OCI-LY7 (cell line): Measurements from ENCODE around the gene SH3RF3. TPM values are rescaled to one million over a fixed set of nuclear protein-coding genes. Genes with fewer than 3 reads are reported as not detected.

Source experiments
- BruUV-seq: library from RNA; stranded (reverse); fragments of 400-500 nt; replicated peaks from 2 replicates; lab custom pipeline; 2021; lab: Mats Ljungman, UMichigan
- CTCF ChIA-PET: fragments of 300-600 bp; sonication (Branson Sonifier 250); formaldehyde crosslinking; loops from one replicate; lab custom pipeline; 2022; ENCODE audit warnings: antibody characterized with exemption; ENCODE audit not compliant: unreplicated experiment; lab: Charles Lee
- POLR2A ChIA-PET: fragments of 300-600 bp; sonication (Branson Sonifier 250); formaldehyde crosslinking; loops from one replicate; lab custom pipeline; 2022; ENCODE audit warnings: antibody characterized with exemption; lab: Charles Lee
- DNase-seq: peaks from one replicate; pipeline ENCODE4 v3.0.0-alpha.2; 2015; ENCODE audit warnings: low spot score
- H2AFZ ChIP-seq: fragments of 200-600 bp; sonication (generic), shearing (Covaris generic); 2 replicates; pipeline ENCODE4 v1.6.1; 2014; ENCODE audit warnings: mild to moderate bottlenecking, antibody characterized with exemption, low read length, moderate library complexity
- H3K27ac ChIP-seq: fragments of 200-600 bp; sonication (generic); 2 replicates; pipeline ENCODE4 v1.5.1; 2014; ENCODE audit warnings: mixed run types, low read depth, mild to moderate bottlenecking, moderate library complexity, low read length, inconsistent platforms; ENCODE audit not compliant: poor library complexity, severe bottlenecking
- H3K36me3 ChIP-seq: fragments of 200-600 bp; sonication (generic); 2 replicates; pipeline ENCODE4 v1.6.1; 2014; ENCODE audit warnings: mild to moderate bottlenecking, antibody characterized with exemption, low read length, moderate library complexity, mixed read lengths; ENCODE audit not compliant: insufficient read depth
- H3K4me1 ChIP-seq: fragments of 200-600 bp; sonication (generic); 2 replicates; pipeline ENCODE4 v1.5.1; 2014; ENCODE audit warnings: mild to moderate bottlenecking, low read length; ENCODE audit not compliant: insufficient read depth, poor library complexity, severe bottlenecking
- H3K4me2 ChIP-seq: fragments of 200-600 bp; sonication (generic); 2 replicates; pipeline ENCODE4 v1.6.1; 2014; ENCODE audit warnings: mild to moderate bottlenecking, low read length
- H3K4me3 ChIP-seq: fragments of 200-600 bp; sonication (generic); 2 replicates; pipeline ENCODE4 v1.5.1; 2014; ENCODE audit warnings: mild to moderate bottlenecking, low read depth, low read length; ENCODE audit not compliant: poor library complexity, severe bottlenecking
- H3K79me2 ChIP-seq: fragments of 200-600 bp; sonication (generic); 2 replicates; pipeline ENCODE4 v1.6.1; 2016; ENCODE audit warnings: low read depth, mild to moderate bottlenecking, low read length, moderate library complexity, mixed read lengths; ENCODE audit not compliant: insufficient read depth
- H3K9me2 ChIP-seq: fragments of 200-600 bp; sonication (generic); 2 replicates; pipeline ENCODE4 v1.6.1; 2016; ENCODE audit warnings: mild to moderate bottlenecking, low read length, mixed read lengths; ENCODE audit not compliant: insufficient read depth
- H3K9me3 ChIP-seq: fragments of 200-600 bp; sonication (generic); 2 replicates; pipeline ENCODE4 v1.6.1; 2014; ENCODE audit warnings: mild to moderate bottlenecking, mixed run types, low read length, mixed read lengths
- H4K20me1 ChIP-seq: fragments of 200-600 bp; sonication (generic); 2 replicates; pipeline ENCODE4 v1.6.1; 2014; ENCODE audit warnings: mild to moderate bottlenecking, antibody characterized with exemption, low read length, moderate library complexity, mixed read lengths; ENCODE audit not compliant: insufficient read depth
- EZH2phosphoT487 ChIP-seq: fragments of 200-600 bp; sonication (generic); IDR thresholded peaks from 2 replicates; pipeline ENCODE4 v1.6.1; 2018; ENCODE audit warnings: low read depth, borderline replicate concordance, mild to moderate bottlenecking, mixed run types, antibody characterized with exemption, low read length, moderate library complexity, mixed read lengths
- intact Hi-C: fragments of 100-400 bp; cut with micrococcal nuclease; formaldehyde crosslinking; loops from one replicate; pipeline ENCODE4 v1.10.0; 2022; ENCODE audit not compliant: unreplicated experiment
- total RNA-seq, 2 experiments: library from RNA; depleted of rRNA in 1 of 2; stranded (reverse); fragments of >200 nt in 1 of 2; shearing (Covaris generic) in 1 of 2; gene quantifications; 2 replicates each; pipeline ENCODE4 v1.2.3, GENCODE V29; 2014 to 2022
- TF ChIP-seq, protein P1 (sequence below): fragments of 200-600 bp; sonication (generic); conservative IDR thresholded peaks from 2 replicates; pipeline ENCODE4 v1.5.1; 2014; ENCODE audit warnings: mild to moderate bottlenecking, antibody characterized with exemption, low read length, moderate library complexity, mixed read lengths

The SH3RF3 gene
- total RNA-seq, 2 experiments from 2014 or later, result not detected

DNA sequence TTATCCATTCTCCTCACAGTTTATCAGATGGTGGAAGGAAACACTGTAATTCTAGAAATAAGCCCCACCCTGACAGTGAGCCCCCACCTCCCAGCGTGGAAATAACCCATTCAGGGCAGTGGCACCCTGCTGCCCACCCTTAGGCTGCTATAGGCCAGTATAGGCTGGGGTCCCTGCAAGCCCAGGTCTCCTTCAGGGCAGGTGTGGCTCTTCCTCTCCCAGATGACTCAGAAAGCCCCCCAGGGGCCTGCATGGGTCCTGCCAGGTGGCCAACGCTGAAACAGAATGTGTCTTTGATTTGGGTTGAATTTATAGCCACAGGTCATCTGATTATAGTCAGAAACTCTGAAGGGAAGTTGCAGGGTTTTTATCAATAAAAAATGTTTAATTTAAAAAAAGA, 136.4 kb downstream of the SH3RF3 start:
- Histone ChIP-seq H4K20me1 (no peaks in the 10 kb centered on the region), H2AFZ (no peak overlapping the region), H3K9me2 (no peaks in the 10 kb centered on the region), H3K4me2 (no peak overlapping the region), H3K4me1 (no peaks in the 10 kb centered on the region), H3K27ac (no peak overlapping the region), H3K79me2 (no peaks in the 10 kb centered on the region), H3K36me3 (no peaks in the 10 kb centered on the region), H3K9me3 (no peaks in the 10 kb centered on the region), H3K4me3 (no peak overlapping the region)
- ChIA-PET POLR2A (no interaction called here), CTCF (interaction anchor here (0.5 kb wide), 1 partner anchor 50 kb away, joined by 3 read pairs; no protein-coding TSS in a partner anchor)
- intact Hi-C loops, result no loop called here
- TF ChIP-seq EZH2phosphoT487, result no peak
- TF ChIP-seq, protein P1, sequence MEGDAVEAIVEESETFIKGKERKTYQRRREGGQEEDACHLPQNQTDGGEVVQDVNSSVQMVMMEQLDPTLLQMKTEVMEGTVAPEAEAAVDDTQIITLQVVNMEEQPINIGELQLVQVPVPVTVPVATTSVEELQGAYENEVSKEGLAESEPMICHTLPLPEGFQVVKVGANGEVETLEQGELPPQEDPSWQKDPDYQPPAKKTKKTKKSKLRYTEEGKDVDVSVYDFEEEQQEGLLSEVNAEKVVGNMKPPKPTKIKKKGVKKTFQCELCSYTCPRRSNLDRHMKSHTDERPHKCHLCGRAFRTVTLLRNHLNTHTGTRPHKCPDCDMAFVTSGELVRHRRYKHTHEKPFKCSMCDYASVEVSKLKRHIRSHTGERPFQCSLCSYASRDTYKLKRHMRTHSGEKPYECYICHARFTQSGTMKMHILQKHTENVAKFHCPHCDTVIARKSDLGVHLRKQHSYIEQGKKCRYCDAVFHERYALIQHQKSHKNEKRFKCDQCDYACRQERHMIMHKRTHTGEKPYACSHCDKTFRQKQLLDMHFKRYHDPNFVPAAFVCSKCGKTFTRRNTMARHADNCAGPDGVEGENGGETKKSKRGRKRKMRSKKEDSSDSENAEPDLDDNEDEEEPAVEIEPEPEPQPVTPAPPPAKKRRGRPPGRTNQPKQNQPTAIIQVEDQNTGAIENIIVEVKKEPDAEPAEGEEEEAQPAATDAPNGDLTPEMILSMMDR, result no peak
- no peak for DNase-seq
- BruUV-seq, result no TSS peak

DNA sequence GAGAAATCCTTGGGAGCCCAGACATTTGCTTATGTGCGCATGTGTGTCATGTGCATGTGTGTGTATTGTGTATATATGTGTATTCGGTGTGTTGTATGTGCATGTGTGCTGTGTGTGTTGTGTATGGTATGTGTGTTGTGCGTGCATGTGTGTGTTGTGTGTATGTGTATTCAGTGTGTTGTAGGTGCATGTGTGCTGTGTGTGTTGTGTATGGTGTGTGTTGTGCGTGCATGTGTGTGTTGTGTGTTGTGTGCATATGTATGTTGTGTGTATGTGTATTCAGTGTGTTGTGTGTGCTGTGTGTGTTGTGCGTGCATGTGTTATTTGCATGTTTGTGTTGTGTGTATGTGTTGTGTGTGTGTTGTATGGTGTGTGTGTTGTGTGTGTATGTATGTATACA, 136.9 kb downstream of the SH3RF3 start:
- H3K79me2 ChIP-seq, result no peaks in the 10 kb centered on the region
- BruUV-seq, result no TSS peak
- DNase-seq, result no peak
- CTCF ChIA-PET, result no interaction called here
- H4K20me1 ChIP-seq, result no peaks in the 10 kb centered on the region
- no peaks in the 10 kb centered on the region for H3K9me2 ChIP-seq
- intact Hi-C loops, result no loop called here
- H3K36me3 ChIP-seq, result no peaks in the 10 kb centered on the region
- TF ChIP-seq EZH2phosphoT487, result no peak
- TF ChIP-seq, protein P1, result no peak
- POLR2A ChIA-PET, result no interaction called here
- H3K9me3 ChIP-seq, result no peaks in the 10 kb centered on the region
- no peak overlapping the region for H3K4me2 ChIP-seq
- no peak overlapping the region for H3K4me3 ChIP-seq
- no peak overlapping the region for H2AFZ ChIP-seq
- no peak overlapping the region for H3K27ac ChIP-seq
- no peaks in the 10 kb centered on the region for H3K4me1 ChIP-seq

DNA sequence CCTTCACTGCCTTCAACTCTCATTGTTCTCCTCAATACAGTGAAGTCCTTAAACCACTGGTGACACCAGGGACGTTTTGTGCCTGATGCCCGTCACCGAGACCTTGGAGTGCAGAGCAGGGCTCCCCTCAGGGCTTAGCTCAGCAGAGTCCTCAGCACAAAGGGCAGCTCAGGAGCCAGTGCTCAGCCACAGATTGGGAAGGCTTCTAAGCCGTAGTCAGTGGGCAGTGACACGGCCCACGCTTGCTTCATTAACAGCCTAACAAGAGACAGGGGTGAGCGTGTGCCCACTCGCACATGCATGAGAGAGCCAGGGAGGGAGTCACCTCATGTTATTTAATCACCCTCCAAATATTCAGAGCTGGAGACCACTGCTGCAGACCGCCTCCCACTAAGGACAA, 137.5 kb downstream of the SH3RF3 start:
- intact Hi-C loops, result no loop called here
- Histone ChIP-seq H2AFZ (no peak overlapping the region), H4K20me1 (no peaks in the 10 kb centered on the region), H3K36me3 (no peaks in the 10 kb centered on the region), H3K4me1 (no peaks in the 10 kb centered on the region), H3K27ac (no peak overlapping the region), H3K4me2 (no peak overlapping the region), H3K79me2 (no peaks in the 10 kb centered on the region), H3K9me3 (no peaks in the 10 kb centered on the region), H3K9me2 (no peaks in the 10 kb centered on the region), H3K4me3 (no peak overlapping the region)
- BruUV-seq, result no TSS peak
- POLR2A ChIA-PET, result no interaction called here
- CTCF ChIA-PET, result no interaction called here
- DNase-seq, result no peak
- TF ChIP-seq EZH2phosphoT487, result no peak
- TF ChIP-seq, protein P1, result no peak
